K562 (cell line): ENCODE data around the gene CCDC69.

Source experiments
- CHD1 ChIP-seq: fragments of 200-600 bp; sonication (generic); IDR thresholded peaks from one replicate; pipeline ENCODE4 v1.6.1; 2012; ENCODE audit warnings: mild to moderate bottlenecking, moderate library complexity, low read length, inconsistent platforms
- HDGF ChIP-seq: fragments of 450-650 bp; IDR thresholded peaks from 2 replicates; pipeline ENCODE4 v1.6.1; 2016
- JUND ChIP-seq, 2 experiments: IDR thresholded peaks; 2 replicates in 1 of 2; 3 replicates in 1 of 2; pipeline ENCODE4 v1.6.1; 2011; ENCODE audit warnings: borderline replicate concordance in 2 of 2, low read depth in 2 of 2, low read length in 2 of 2, improper control_type of control experiment in 1 of 2, missing biosample characterization in 1 of 2, missing genetic modification characterization in 1 of 2, missing genetic modification reagents in 1 of 2
- POLR2A ChIP-seq: fragments of 450-650 bp; conservative IDR thresholded peaks from 2 replicates; pipeline ENCODE4 v1.6.1; 2016
- POLR2AphosphoS2 ChIP-seq: IDR thresholded peaks from 2 replicates; pipeline ENCODE4 v1.6.1; 2012; ENCODE audit warnings: low read length, improper control_type of control experiment
- RBM15 ChIP-seq: fragments of 200-400 bp; formaldehyde crosslinking; IDR thresholded peaks from 2 replicates; pipeline ENCODE4 v1.6.1; 2018; ENCODE audit warnings: mild to moderate bottlenecking, low read length, moderate library complexity; ENCODE audit not compliant: insufficient read depth
- SIN3A ChIP-seq, 2 experiments: fragments of 150-350 bp in 1 of 2; IDR thresholded peaks; 2 replicates each; pipeline ENCODE4 v1.6.1; 2011 to 2016; ENCODE audit warnings: borderline replicate concordance in 2 of 2, low read depth in 2 of 2, low read length in 2 of 2, mild to moderate bottlenecking in 2 of 2, moderate library complexity in 2 of 2; ENCODE audit not compliant: control insufficient read depth in 1 of 2
- ZFP1 ChIP-seq: fragments of 450-650 bp; formaldehyde crosslinking; IDR thresholded peaks from 2 replicates; pipeline ENCODE4 v1.4.0; 2020; ENCODE audit warnings: mild to moderate bottlenecking, mixed read lengths
- ZNF263 ChIP-seq: sonication (generic); formaldehyde crosslinking; IDR thresholded peaks from 2 replicates; pipeline ENCODE4 v1.8.0; 2022; ENCODE audit warnings: mild to moderate bottlenecking, missing genetic modification reagents, borderline replicate concordance
- ZNF347 ChIP-seq: fragments of 450-650 bp; formaldehyde crosslinking; IDR thresholded peaks from 2 replicates; pipeline ENCODE4 v1.4.0; 2020; ENCODE audit warnings: low read depth, mild to moderate bottlenecking, moderate library complexity
- TF ChIP-seq, protein P1 (sequence below): sonication (generic); formaldehyde crosslinking; IDR thresholded peaks from 2 replicates; pipeline ENCODE4 v1.8.1; 2023; ENCODE audit warnings: mild to moderate bottlenecking, missing genetic modification reagents
- TF ChIP-seq, protein P2 (sequence below), 3 experiments: IDR thresholded peaks in 2 of 3; conservative IDR thresholded peaks in 1 of 3; 2 replicates each; pipeline ENCODE4 v1.5.1; 2011 to 2012; ENCODE audit warnings: low read length in 3 of 3, mild to moderate bottlenecking in 3 of 3, control low read depth in 2 of 3, improper control_type of control experiment in 1 of 3, inconsistent platforms in 1 of 3, low read depth in 1 of 3, mixed read lengths in 1 of 3, moderate library complexity in 1 of 3; ENCODE audit not compliant: insufficient read depth in 2 of 3

DNA sequence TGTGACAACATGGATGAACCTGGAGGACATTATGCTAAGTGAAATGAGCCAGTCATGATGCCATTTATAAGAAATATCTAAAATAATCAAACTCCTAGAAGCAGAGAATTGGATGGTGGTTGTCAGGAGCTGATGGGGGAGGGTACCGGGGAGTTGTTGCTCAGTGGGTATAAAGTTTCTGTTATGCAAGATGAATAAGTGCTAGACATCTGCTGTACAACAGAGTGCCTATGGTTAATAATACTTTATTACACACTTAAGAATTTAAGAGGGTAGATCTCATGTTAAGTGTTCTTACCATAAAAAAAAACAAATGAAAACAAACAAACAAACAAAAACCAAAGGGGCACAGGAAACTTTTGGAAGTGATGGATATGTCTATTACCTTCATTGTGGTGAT lies 13.0 kb upstream of the CCDC69 start:
- TF ChIP-seq CHD1 = no peak
- no peak for TF ChIP-seq HDGF
- TF ChIP-seq ZNF347 (CRISPR knock-in tag) = no peak
- no peak for TF ChIP-seq POLR2AphosphoS2
- TF ChIP-seq POLR2A = no peak
- TF ChIP-seq, protein P1, sequence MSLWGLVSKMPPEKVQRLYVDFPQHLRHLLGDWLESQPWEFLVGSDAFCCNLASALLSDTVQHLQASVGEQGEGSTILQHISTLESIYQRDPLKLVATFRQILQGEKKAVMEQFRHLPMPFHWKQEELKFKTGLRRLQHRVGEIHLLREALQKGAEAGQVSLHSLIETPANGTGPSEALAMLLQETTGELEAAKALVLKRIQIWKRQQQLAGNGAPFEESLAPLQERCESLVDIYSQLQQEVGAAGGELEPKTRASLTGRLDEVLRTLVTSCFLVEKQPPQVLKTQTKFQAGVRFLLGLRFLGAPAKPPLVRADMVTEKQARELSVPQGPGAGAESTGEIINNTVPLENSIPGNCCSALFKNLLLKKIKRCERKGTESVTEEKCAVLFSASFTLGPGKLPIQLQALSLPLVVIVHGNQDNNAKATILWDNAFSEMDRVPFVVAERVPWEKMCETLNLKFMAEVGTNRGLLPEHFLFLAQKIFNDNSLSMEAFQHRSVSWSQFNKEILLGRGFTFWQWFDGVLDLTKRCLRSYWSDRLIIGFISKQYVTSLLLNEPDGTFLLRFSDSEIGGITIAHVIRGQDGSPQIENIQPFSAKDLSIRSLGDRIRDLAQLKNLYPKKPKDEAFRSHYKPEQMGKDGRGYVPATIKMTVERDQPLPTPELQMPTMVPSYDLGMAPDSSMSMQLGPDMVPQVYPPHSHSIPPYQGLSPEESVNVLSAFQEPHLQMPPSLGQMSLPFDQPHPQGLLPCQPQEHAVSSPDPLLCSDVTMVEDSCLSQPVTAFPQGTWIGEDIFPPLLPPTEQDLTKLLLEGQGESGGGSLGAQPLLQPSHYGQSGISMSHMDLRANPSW = no peak
- no peak for TF ChIP-seq ZNF263 (CRISPR knock-in tag)
- TF ChIP-seq, protein P2, sequence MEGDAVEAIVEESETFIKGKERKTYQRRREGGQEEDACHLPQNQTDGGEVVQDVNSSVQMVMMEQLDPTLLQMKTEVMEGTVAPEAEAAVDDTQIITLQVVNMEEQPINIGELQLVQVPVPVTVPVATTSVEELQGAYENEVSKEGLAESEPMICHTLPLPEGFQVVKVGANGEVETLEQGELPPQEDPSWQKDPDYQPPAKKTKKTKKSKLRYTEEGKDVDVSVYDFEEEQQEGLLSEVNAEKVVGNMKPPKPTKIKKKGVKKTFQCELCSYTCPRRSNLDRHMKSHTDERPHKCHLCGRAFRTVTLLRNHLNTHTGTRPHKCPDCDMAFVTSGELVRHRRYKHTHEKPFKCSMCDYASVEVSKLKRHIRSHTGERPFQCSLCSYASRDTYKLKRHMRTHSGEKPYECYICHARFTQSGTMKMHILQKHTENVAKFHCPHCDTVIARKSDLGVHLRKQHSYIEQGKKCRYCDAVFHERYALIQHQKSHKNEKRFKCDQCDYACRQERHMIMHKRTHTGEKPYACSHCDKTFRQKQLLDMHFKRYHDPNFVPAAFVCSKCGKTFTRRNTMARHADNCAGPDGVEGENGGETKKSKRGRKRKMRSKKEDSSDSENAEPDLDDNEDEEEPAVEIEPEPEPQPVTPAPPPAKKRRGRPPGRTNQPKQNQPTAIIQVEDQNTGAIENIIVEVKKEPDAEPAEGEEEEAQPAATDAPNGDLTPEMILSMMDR (IDR thresholded peaks at IDR 0.05 in 2 of 3, conservative IDR thresholded peaks at IDR 0.05 in 1 of 3; ENCODE audit: insufficient read depth in 2 of 3, low read depth in 1 of 3, low read length in 3 of 3) = no peak
- TF ChIP-seq SIN3A (IDR thresholded peaks at IDR 0.05; ENCODE audit: borderline replicate concordance in 2 of 2, control insufficient read depth in 1 of 2, low read depth in 2 of 2, low read length in 2 of 2) = no peak
- TF ChIP-seq RBM15 = no peak
- TF ChIP-seq JUND (IDR thresholded peaks at IDR 0.05; ENCODE audit: borderline replicate concordance, low read depth, low read length) = no peak
- no peak for TF ChIP-seq JUND (tag; IDR thresholded peaks at IDR 0.05; ENCODE audit: borderline replicate concordance, low read depth, low read length)
- TF ChIP-seq ZFP1 (CRISPR knock-in tag) = no peak
